Panc1 (cell line): Measurements from ENCODE around the gene OGG1. TPM values are rescaled to one million over a fixed set of nuclear protein-coding genes. Genes with fewer than 3 reads are reported as not detected.

Experiments used
- ATAC-seq: fragments of 200-7000 bp; cut with Tn5 transposase; 2 replicates; pipeline ENCODE4 v1.9.1; 2020; ENCODE audit warnings: mild to moderate bottlenecking, moderate library complexity
- BruUV-seq: library from RNA; stranded (reverse); fragments of 400-500 nt; replicated peaks from 2 replicates; lab custom pipeline; 2021; lab: Mats Ljungman, UMichigan
- CTCF ChIA-PET: fragments of 300-600 bp; sonication (Branson Sonifier 250); formaldehyde crosslinking; loops from one replicate; lab custom pipeline; 2022; ENCODE audit warnings: antibody characterized with exemption; lab: Charles Lee
- POLR2A ChIA-PET: fragments of 300-600 bp; sonication (Branson Sonifier 250); formaldehyde crosslinking; loops from one replicate; lab custom pipeline; 2022; ENCODE audit warnings: antibody characterized with exemption; lab: Charles Lee
- DNase-seq: peaks from one replicate; pipeline ENCODE4 v3.0.0-alpha.2; 2010; ENCODE audit warnings: low read depth, low spot score
- H3K27ac ChIP-seq: 2 replicates; pipeline ENCODE4 v1.5.1; 2011; ENCODE audit warnings: mild to moderate bottlenecking, low read length, inconsistent platforms
- H3K27me3 ChIP-seq: fragments of 200-500 bp; sonication (Bioruptor generic); 2 replicates; pipeline ENCODE4 v1.6.0; 2014; ENCODE audit warnings: low read length, inconsistent platforms; ENCODE audit not compliant: control insufficient read depth, insufficient read depth
- H3K36me3 ChIP-seq: fragments of 200-500 bp; sonication (Bioruptor generic); 2 replicates; pipeline ENCODE4 v1.5.1; 2014; ENCODE audit warnings: inconsistent platforms, mild to moderate bottlenecking, low read length, moderate library complexity; ENCODE audit not compliant: control insufficient read depth, insufficient read depth
- H3K4me1 ChIP-seq: 2 replicates; pipeline ENCODE4 v1.5.1; 2011; ENCODE audit warnings: inconsistent platforms, mild to moderate bottlenecking, low read length, moderate library complexity; ENCODE audit not compliant: control insufficient read depth, insufficient read depth
- H3K4me3 ChIP-seq, 2 experiments: 2 replicates each; pipeline ENCODE4 v1.5.1; 2011 to 2012; ENCODE audit warnings: low read depth in 2 of 2, low read length in 2 of 2, mild to moderate bottlenecking in 2 of 2, inconsistent platforms in 1 of 2, moderate library complexity in 1 of 2
- H3K9me3 ChIP-seq: fragments of 200-500 bp; sonication (Bioruptor generic); 2 replicates; pipeline ENCODE4 v1.5.1; 2014; ENCODE audit warnings: low read depth, mild to moderate bottlenecking, inconsistent platforms, low read length, moderate library complexity; ENCODE audit not compliant: control insufficient read depth, insufficient read depth
- CTCF ChIP-seq: fragments of 450-650 bp; IDR thresholded peaks from 2 replicates; pipeline ENCODE4 v1.5.1; 2017; ENCODE audit warnings: mild to moderate bottlenecking
- POLR2AphosphoS5 ChIP-seq: IDR thresholded peaks from 2 replicates; pipeline ENCODE4 v1.6.1; 2012; ENCODE audit warnings: mild to moderate bottlenecking, low read depth, low read length, moderate library complexity
- SIN3A ChIP-seq: IDR thresholded peaks from 2 replicates; pipeline ENCODE4 v1.6.1; 2012; ENCODE audit warnings: low read depth, mild to moderate bottlenecking, low read length, moderate library complexity, borderline replicate concordance; ENCODE audit not compliant: insufficient read depth
- TCF7L2 ChIP-seq: IDR thresholded peaks from 2 replicates; pipeline ENCODE4 v1.6.1; 2011; ENCODE audit warnings: mild to moderate bottlenecking, low read depth, low read length, inconsistent platforms
- in situ Hi-C: cut with HindIII; loops from 2 replicates; pipeline ENCODE4 v1.10.0; 2016; ENCODE audit warnings: low sequenced_read_pairs, low pct_unique_long_range_greater_than_20kb
- intact Hi-C: fragments of 100-400 bp; cut with micrococcal nuclease; formaldehyde crosslinking; loops from one replicate; pipeline ENCODE4 v1.10.0; 2022; ENCODE audit not compliant: unreplicated experiment
- total RNA-seq: library from RNA; stranded (reverse); gene quantifications from one replicate; pipeline ENCODE4 v1.2.1, GENCODE V29; 2021; ENCODE audit not compliant: unreplicated experiment
- TF ChIP-seq, protein P1 (sequence below), 2 experiments: IDR thresholded peaks; 2 replicates each; pipeline ENCODE4 v1.6.1; 2011 to 2012; ENCODE audit warnings: low read depth in 2 of 2, control low read depth in 1 of 2, low read length in 1 of 2, mild to moderate bottlenecking in 1 of 2, moderate library complexity in 1 of 2; ENCODE audit not compliant: insufficient read depth in 1 of 2

OGG1 gene
- total RNA-seq, 1 experiment from 2014 or later: 32.5 TPM

GRCh38 chr3:9762871-9763270, 13.1 kb downstream of the OGG1 start:
- ChIA-PET CTCF (interaction anchor here (0.7 kb wide), 2 partner anchors 36 to 655 kb away, joined by 5 to 7 read pairs; no protein-coding TSS in a partner anchor), POLR2A (no interaction called here)
- Histone ChIP-seq H3K27ac (no peak overlapping the region), H3K4me1 (no peaks in the 10 kb centered on the region), H3K9me3 (no peaks in the 10 kb centered on the region), H3K27me3 (no peaks in the 10 kb centered on the region), H3K36me3 (no peaks in the 10 kb centered on the region), H3K4me3 (no peak overlapping the region)
- DNase-seq (no peak), ATAC-seq (no peak)
- in situ Hi-C loops (no loop called here), intact Hi-C loops (no loop called here)
- BruUV-seq: no TSS peak
- TF ChIP-seq, protein P1, sequence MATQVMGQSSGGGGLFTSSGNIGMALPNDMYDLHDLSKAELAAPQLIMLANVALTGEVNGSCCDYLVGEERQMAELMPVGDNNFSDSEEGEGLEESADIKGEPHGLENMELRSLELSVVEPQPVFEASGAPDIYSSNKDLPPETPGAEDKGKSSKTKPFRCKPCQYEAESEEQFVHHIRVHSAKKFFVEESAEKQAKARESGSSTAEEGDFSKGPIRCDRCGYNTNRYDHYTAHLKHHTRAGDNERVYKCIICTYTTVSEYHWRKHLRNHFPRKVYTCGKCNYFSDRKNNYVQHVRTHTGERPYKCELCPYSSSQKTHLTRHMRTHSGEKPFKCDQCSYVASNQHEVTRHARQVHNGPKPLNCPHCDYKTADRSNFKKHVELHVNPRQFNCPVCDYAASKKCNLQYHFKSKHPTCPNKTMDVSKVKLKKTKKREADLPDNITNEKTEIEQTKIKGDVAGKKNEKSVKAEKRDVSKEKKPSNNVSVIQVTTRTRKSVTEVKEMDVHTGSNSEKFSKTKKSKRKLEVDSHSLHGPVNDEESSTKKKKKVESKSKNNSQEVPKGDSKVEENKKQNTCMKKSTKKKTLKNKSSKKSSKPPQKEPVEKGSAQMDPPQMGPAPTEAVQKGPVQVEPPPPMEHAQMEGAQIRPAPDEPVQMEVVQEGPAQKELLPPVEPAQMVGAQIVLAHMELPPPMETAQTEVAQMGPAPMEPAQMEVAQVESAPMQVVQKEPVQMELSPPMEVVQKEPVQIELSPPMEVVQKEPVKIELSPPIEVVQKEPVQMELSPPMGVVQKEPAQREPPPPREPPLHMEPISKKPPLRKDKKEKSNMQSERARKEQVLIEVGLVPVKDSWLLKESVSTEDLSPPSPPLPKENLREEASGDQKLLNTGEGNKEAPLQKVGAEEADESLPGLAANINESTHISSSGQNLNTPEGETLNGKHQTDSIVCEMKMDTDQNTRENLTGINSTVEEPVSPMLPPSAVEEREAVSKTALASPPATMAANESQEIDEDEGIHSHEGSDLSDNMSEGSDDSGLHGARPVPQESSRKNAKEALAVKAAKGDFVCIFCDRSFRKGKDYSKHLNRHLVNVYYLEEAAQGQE (IDR thresholded peaks at IDR 0.05; ENCODE audit: insufficient read depth in 1 of 2, low read depth in 2 of 2, low read length in 1 of 2): no peak
- TF ChIP-seq CTCF (no peak), SIN3A (no peak), TCF7L2 (no peak), POLR2AphosphoS5 (no peak)

GRCh38 chr3:9765865-9766264, 16.1 kb downstream of the OGG1 start:
- Histone ChIP-seq H3K4me3 (no peak overlapping the region), H3K27me3 (no peaks in the 10 kb centered on the region), H3K4me1 (0 out of 2 replicates have a peak, but pooled peaks cover 3% of the 10 kb centered on the region), H3K36me3 (no peaks in the 10 kb centered on the region), H3K9me3 (no peaks in the 10 kb centered on the region), H3K27ac (no peak overlapping the region)
- BruUV-seq: no TSS peak
- TF ChIP-seq CTCF (no peak), POLR2AphosphoS5 (no peak), SIN3A (no peak), TCF7L2 (no peak)
- TF ChIP-seq, protein P1 (IDR thresholded peaks at IDR 0.05; ENCODE audit: insufficient read depth in 1 of 2, low read depth in 2 of 2, low read length in 1 of 2): no peak
- in situ Hi-C loops (no loop called here), intact Hi-C loops (no loop called here)
- DNase-seq: no peak
- CTCF ChIA-PET: interaction anchor here (0.5 kb wide), 1 partner anchor 157 kb away, joined by 4 read pairs; no protein-coding TSS in a partner anchor
- no peak for ATAC-seq
- POLR2A ChIA-PET: no interaction called here
